Astrocyte (in vitro differentiated cells and primary cell): Measurements from ENCODE around the gene HOXB4. TPM values are rescaled to one million over a fixed set of nuclear protein-coding genes. Genes with fewer than 3 reads are reported as not detected.

Source experiments
- DNase-seq: peaks from one replicate; pipeline ENCODE4 v3.0.0-alpha.2; 2010; ENCODE audit warnings: low read depth
- FAIRE-seq: peaks from 2 replicates; lab custom pipeline; 2011; peaks lifted over from hg19 to GRCh38; lab: Jason Lieb, UNC
- H2AFZ ChIP-seq: 2 replicates; pipeline ENCODE4 v1.6.0; 2012; ENCODE audit warnings: low read depth, low read length, inconsistent platforms
- H3K27ac ChIP-seq: 2 replicates; pipeline ENCODE4 v1.5.1; 2011; ENCODE audit warnings: low read depth, low read length, inconsistent platforms
- H3K27me3 ChIP-seq: 2 replicates; pipeline ENCODE4 v1.6.0; 2011; ENCODE audit warnings: low read length, inconsistent platforms; ENCODE audit not compliant: insufficient read depth
- H3K36me3 ChIP-seq: 2 replicates; pipeline ENCODE4 v1.5.1; 2011; ENCODE audit warnings: low read length, inconsistent platforms; ENCODE audit not compliant: insufficient read depth
- H3K4me1 ChIP-seq: 2 replicates; pipeline ENCODE4 v1.5.1; 2011; ENCODE audit warnings: low read length, inconsistent platforms; ENCODE audit not compliant: insufficient read depth
- H3K4me2 ChIP-seq: 2 replicates; pipeline ENCODE4 v1.6.0; 2012; ENCODE audit warnings: low read length, inconsistent platforms
- H3K4me3 ChIP-seq: 2 replicates; pipeline ENCODE4 v1.5.1; 2011; ENCODE audit warnings: low read depth, mild to moderate bottlenecking, low read length, inconsistent platforms; ENCODE audit not compliant: insufficient read depth
- H3K79me2 ChIP-seq: 2 replicates; pipeline ENCODE4 v1.6.0; 2012; ENCODE audit warnings: mild to moderate bottlenecking, low read length, inconsistent platforms; ENCODE audit not compliant: insufficient read depth
- H3K9ac ChIP-seq: 2 replicates; pipeline ENCODE4 v1.6.0; 2012; ENCODE audit warnings: mild to moderate bottlenecking, low read length, inconsistent platforms
- H3K9me3 ChIP-seq: 2 replicates; pipeline ENCODE4 v1.5.1; 2012; ENCODE audit warnings: low read depth, mild to moderate bottlenecking, low read length, inconsistent platforms; ENCODE audit not compliant: insufficient read depth
- H4K20me1 ChIP-seq: 2 replicates; pipeline ENCODE4 v1.6.0; 2012; ENCODE audit warnings: low read length, inconsistent platforms; ENCODE audit not compliant: insufficient read depth
- H3K27ac Mint-ChIP-seq: one replicate; pipeline ENCODE4 v1.8.0; 2021; ENCODE audit warnings: mild to moderate bottlenecking, mixed read lengths; ENCODE audit not compliant: unreplicated experiment
- H3K27me3 Mint-ChIP-seq: one replicate; pipeline ENCODE4 v1.8.0; 2021; ENCODE audit warnings: low read depth, mixed read lengths; ENCODE audit not compliant: unreplicated experiment
- H3K36me3 Mint-ChIP-seq: one replicate; pipeline ENCODE4 v1.8.0; 2021; ENCODE audit warnings: low read depth, mixed read lengths; ENCODE audit not compliant: unreplicated experiment
- H3K4me1 Mint-ChIP-seq: one replicate; pipeline ENCODE4 v1.8.0; 2021; ENCODE audit warnings: low read depth, mixed read lengths; ENCODE audit not compliant: unreplicated experiment
- H3K4me3 Mint-ChIP-seq: one replicate; pipeline ENCODE4 v1.8.0; 2021; ENCODE audit warnings: mild to moderate bottlenecking, moderate library complexity, mixed read lengths; ENCODE audit not compliant: unreplicated experiment
- H3K9me3 Mint-ChIP-seq: one replicate; pipeline ENCODE4 v1.8.0; 2021; ENCODE audit warnings: mild to moderate bottlenecking, mixed read lengths; ENCODE audit not compliant: unreplicated experiment
- EZH2 ChIP-seq: IDR thresholded peaks from 2 replicates; pipeline ENCODE4 v1.6.1; 2012; ENCODE audit warnings: mild to moderate bottlenecking, low read length, inconsistent platforms; ENCODE audit not compliant: insufficient read depth
- total RNA-seq: library from RNA; stranded (reverse); gene quantifications from 2 replicates; pipeline ENCODE4 v1.2.1, GENCODE V29; 2021
- TF ChIP-seq, protein P1 (sequence below): IDR thresholded peaks from 2 replicates; pipeline ENCODE4 v1.5.1; 2011; ENCODE audit warnings: low read depth, mild to moderate bottlenecking, inconsistent platforms, low read length, moderate library complexity; ENCODE audit not compliant: insufficient read depth

The HOXB4 gene
- total RNA-seq, 1 donor from 2014 or later = not detected

DNA sequence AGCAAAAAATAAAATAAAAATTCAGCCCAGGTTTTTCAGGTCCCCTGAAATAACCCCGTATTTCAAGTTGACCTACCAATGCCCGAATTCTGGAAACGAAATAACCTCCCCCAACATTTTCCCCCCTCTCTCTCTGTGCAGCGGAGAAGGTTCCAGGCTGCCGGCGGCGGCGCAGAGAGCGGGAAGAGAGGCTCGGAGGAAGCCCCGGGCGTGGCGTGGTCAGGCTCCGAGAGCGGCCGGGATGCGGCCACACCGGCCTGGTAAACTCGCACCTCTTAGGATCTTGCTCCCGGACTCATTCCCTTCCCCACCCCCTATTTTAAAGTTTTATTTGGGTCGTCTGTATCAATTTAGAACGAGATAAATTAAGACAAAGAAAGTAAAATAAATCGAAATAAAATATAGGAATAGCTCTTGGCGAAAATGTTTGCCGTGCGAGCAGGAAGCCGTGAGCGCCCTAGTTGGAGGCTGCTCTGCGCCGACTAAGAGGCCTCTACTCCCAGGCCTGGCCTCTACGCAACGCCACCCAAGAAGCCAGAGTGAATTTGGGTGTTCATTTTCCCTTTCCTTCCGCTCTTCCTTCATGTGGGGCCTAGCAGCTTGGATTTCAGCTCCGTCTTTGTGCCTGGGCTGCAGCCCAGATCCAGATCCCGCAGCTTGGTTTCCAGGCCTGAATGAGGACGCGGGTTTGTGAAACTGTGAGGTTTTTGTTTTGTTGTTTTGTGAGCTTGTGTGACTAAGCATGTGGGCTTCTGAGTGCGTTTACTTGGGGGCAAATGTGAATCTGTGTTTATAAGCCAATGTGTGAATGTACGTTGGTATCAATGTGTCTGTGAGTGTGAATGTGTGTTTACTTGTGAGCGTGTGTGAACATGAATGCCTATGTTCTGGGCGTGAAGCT lies 28.1 kb upstream of the HOXB4 start:
- Histone ChIP-seq H4K20me1 (peaks cover 22% of the 10 kb centered on the region), H3K36me3 (no peaks in the 10 kb centered on the region), H3K9me3 (peaks cover 3% of the 10 kb centered on the region), H3K79me2 (no peaks in the 10 kb centered on the region), H3K27me3 (peaks cover 96% of the 10 kb centered on the region), H3K9ac (no peak overlapping the region), H2AFZ (no peak overlapping the region), H3K4me2 (no peak overlapping the region), H3K4me1 (peaks cover 2% of the 10 kb centered on the region), H3K4me3 (no peak overlapping the region), H3K27ac (no peak overlapping the region)
- Mint-ChIP-seq H3K27me3 (peaks cover 87% of the 10 kb centered on the region), H3K36me3 (no peaks in the 10 kb centered on the region), H3K27ac (no peak overlapping the region), H3K4me1 (no peaks in the 10 kb centered on the region), H3K9me3 (peaks cover 40% of the 10 kb centered on the region), H3K4me3 (no peak overlapping the region)
- no peak for FAIRE-seq
- no peak for DNase-seq
- TF ChIP-seq EZH2 = peak; percentile 79
- TF ChIP-seq, protein P1, sequence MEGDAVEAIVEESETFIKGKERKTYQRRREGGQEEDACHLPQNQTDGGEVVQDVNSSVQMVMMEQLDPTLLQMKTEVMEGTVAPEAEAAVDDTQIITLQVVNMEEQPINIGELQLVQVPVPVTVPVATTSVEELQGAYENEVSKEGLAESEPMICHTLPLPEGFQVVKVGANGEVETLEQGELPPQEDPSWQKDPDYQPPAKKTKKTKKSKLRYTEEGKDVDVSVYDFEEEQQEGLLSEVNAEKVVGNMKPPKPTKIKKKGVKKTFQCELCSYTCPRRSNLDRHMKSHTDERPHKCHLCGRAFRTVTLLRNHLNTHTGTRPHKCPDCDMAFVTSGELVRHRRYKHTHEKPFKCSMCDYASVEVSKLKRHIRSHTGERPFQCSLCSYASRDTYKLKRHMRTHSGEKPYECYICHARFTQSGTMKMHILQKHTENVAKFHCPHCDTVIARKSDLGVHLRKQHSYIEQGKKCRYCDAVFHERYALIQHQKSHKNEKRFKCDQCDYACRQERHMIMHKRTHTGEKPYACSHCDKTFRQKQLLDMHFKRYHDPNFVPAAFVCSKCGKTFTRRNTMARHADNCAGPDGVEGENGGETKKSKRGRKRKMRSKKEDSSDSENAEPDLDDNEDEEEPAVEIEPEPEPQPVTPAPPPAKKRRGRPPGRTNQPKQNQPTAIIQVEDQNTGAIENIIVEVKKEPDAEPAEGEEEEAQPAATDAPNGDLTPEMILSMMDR = no peak

DNA sequence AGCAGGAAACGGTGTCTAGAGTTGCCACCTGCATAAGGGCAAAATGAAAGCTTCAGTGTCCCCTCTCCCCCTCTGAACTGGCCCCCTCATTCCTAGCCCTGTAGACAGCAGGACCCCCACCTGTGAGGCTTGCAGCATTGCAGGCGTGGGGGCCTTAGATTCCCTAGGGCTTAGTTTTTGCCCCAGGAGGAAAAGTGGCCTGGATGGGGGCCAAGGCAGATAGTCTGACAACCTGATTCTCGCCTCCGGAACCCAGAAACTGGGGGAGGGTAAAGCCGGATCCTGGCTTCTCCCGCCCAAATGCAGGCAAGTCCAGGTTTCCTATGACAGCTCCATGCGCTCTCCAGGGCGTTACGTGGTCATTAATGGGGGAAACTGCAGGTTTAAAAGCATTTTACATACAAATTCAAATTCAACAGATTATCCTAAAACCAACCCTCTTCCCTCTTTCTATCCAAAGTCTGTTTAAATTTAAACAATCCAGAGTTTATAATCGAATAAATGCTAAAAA lies 27.3 kb upstream of the HOXB4 start:
- peaks cover 41% of the 10 kb centered on the region for H3K9me3 Mint-ChIP-seq
- Histone ChIP-seq H3K36me3 (no peaks in the 10 kb centered on the region), H3K9ac (no peak overlapping the region), H3K4me1 (peaks cover 2% of the 10 kb centered on the region), H2AFZ (no peak overlapping the region), H3K27me3 (peaks cover 96% of the 10 kb centered on the region), H4K20me1 (peaks cover 27% of the 10 kb centered on the region), H3K9me3 (peaks cover 3% of the 10 kb centered on the region), H3K4me3 (no peak overlapping the region), H3K79me2 (no peaks in the 10 kb centered on the region), H3K27ac (no peak overlapping the region), H3K4me2 (no peak overlapping the region)
- H3K27me3 Mint-ChIP-seq = peaks cover 88% of the 10 kb centered on the region
- FAIRE-seq (no peak), DNase-seq (no peak)
- no peaks in the 10 kb centered on the region for H3K4me1 Mint-ChIP-seq
- peak; percentile 30 for TF ChIP-seq EZH2
- TF ChIP-seq, protein P1 = no peak
- H3K4me3 Mint-ChIP-seq = no peak overlapping the region
- no peak overlapping the region for H3K27ac Mint-ChIP-seq
- H3K36me3 Mint-ChIP-seq = no peaks in the 10 kb centered on the region
